ENCODE results near the gene FBXL16. TPM values are rescaled to one million over a fixed set of nuclear protein-coding genes. Genes with fewer than 3 reads are reported as not detected.

FBXL16 gene, protein sequence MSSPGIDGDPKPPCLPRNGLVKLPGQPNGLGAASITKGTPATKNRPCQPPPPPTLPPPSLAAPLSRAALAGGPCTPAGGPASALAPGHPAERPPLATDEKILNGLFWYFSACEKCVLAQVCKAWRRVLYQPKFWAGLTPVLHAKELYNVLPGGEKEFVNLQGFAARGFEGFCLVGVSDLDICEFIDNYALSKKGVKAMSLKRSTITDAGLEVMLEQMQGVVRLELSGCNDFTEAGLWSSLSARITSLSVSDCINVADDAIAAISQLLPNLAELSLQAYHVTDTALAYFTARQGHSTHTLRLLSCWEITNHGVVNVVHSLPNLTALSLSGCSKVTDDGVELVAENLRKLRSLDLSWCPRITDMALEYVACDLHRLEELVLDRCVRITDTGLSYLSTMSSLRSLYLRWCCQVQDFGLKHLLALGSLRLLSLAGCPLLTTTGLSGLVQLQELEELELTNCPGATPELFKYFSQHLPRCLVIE
- total RNA-seq = 1.9 and 2.9 TPM in 2 replicates

DNA sequence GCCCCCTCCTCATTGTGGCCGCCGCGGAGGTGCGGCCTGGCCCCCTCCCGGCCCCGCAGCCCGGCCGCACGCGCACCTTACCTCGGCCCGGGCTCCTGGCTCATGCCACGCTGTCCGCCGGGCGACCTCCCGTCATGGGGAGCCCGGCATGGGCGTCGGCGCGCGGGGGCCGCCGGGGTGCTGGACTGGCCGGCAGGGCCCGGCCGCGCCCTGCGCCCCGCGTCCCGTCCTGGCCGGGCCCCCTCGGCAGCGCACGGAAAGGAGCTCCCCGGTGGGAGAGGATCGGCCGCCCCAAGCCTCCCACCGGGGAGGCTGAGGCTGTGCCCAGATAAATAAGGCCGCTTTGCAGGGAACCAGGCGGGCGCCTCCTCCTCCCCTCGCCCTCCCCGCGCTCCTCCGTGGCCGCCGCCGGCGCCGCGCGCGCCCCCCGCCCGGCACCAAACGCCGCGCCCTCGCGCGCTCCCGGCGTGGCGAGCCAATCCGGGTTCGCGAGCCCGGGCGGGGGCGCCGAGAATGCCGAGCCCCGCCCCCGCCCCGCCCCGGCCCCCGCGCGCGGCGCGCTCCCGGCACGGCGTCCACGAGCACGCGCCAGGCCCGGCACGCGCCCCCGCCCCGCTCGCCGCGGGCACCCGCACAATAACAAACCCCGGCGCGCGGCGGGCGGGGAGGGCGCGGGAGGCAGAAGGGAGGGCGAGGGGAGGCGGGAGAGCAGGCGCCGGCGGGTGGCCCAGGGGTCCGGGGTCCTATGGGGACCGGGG, at the start of gene FBXL16:
TSS of gene FBXL16 (minus strand) at position 371 of the 758 bp plus-strand sequence. CDS start 8,396 bp downstream, outside the sequence.

DNA sequence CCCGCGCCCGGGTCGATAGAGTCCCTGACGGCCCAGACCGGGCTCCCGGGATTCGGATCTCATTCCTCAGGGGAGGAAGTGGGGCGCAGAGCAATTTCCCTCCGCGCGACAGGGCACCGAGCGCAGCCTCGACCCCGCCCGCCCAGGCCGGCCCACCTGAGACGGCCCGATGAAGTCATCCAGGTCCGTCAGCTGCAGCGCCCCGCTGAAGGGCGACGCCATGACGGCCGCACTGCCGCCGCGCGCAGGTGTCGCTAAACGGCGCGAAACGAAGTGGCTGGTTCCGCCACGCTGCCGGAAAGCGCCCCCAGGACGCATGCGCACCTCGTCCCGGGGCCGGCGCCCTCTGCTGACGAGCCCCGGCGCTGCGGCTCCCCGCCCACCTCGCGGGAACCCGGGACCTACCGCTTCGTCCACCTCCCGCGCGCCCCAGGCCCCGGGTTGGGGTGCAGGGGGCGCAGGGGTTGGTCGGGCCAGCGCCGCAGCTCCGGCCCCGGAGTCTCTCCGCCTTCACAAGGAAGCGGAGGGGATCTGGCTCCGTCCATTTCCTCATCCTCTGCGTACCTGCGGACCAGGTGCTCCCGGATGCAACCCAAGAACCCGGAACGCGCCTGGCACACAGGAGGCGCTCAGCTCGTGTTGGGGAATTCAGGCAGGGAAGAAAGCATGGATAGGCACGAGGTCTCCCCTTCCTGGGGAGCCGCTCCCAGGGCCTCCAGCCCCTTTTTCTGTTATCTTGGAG, 35.3 kb upstream of the FBXL16 start, which contains the start of gene CIAO3:
TSS of gene CIAO3 (minus strand) at position 234 of the 742 bp plus-strand sequence. CDS start at position 222, 12 bp downstream.

DNA sequence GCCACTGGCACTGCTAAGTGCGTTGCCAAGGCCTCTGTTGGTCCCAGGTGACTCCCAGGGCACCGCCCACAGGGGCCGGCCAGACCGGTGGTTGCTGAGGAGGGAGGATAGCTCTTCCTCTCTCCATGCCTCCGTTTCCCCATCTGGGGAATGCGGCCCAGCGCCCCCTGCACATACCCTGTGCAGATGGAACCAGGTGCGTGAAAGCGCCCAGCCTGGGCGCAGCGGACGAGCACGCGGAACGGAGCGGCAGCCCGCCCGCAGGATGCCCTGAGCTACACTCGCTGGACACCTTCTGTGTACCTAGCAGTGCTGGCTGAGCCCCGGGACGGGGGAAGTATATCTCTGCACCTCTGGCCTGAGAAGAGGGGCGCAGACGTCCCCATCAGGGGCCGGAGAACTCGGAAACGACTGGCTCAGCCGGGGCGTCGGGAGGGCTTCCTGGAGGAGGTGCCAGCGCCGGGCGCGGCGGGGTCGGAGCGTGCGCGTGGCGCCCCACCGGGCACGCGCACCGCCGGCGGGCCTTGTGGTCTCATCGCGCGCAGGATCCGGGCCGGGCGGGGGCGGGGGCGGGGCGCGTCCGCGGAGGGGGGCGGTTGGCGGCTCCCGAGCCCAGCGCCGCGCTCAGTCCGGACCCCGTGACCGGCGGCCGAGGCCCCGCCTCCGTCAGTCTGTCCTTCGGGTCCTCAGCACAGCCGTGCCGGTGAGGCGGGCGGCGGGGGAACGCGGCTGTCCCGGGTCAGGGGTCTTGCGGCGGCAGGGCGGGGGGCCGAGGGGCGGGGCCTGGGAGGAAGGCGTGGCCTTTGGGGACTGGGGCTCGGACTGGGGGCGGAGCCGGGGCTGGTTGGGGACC, 21.1 kb upstream of the FBXL16 start, which contains the start of the genes CCDC78 and HAGHL:
TSS of gene CCDC78 (minus strand) at position 6 of the 853 bp plus-strand sequence. CDS start 76 bp downstream, outside the sequence.
TSS of gene HAGHL (plus strand) at position 669 of the 853 bp plus-strand sequence. CDS start 404 bp downstream, outside the sequence.

DNA sequence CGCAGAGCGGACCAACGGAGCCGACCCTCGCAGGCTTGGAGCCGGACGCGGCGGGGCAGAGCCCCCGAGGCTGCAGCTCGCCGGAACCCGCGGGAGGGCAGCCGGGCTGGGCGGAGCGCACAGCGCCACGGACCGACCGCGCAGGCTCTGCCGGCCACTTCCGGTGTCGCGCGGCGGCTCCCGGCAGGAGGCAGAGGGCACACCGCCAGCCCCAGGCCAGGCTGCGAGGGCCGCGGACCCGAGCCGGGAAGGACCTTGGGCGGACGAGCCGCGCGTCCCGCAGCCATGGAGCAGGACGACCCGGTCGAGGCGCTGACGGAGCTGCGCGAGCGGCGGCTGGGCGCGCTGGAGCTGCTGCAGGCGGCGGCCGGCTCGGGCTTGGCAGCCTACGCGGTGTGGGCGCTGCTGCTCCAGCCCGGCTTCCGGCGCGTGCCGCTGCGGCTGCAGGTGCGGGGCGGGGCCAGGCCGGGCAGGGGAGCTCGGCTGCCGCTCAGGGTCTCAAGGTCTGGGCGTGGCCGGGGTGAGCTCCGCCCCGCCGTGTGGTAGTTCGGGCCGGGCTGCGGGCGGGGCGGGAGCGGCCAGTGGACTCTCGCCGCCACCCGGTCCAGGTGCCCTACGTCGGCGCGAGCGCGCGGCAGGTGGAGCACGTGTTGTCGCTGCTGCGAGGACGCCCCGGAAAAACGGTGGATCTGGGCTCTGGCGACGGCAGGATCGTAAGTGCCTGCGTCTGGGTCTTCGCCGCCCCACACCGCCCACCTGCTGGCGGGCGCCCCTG, 15.6 kb upstream of the FBXL16 start, which contains the start of gene ANTKMT:
TSS of gene ANTKMT (plus strand) at position 157 of the 775 bp plus-strand sequence. CDS start at position 286, 129 bp downstream.

DNA sequence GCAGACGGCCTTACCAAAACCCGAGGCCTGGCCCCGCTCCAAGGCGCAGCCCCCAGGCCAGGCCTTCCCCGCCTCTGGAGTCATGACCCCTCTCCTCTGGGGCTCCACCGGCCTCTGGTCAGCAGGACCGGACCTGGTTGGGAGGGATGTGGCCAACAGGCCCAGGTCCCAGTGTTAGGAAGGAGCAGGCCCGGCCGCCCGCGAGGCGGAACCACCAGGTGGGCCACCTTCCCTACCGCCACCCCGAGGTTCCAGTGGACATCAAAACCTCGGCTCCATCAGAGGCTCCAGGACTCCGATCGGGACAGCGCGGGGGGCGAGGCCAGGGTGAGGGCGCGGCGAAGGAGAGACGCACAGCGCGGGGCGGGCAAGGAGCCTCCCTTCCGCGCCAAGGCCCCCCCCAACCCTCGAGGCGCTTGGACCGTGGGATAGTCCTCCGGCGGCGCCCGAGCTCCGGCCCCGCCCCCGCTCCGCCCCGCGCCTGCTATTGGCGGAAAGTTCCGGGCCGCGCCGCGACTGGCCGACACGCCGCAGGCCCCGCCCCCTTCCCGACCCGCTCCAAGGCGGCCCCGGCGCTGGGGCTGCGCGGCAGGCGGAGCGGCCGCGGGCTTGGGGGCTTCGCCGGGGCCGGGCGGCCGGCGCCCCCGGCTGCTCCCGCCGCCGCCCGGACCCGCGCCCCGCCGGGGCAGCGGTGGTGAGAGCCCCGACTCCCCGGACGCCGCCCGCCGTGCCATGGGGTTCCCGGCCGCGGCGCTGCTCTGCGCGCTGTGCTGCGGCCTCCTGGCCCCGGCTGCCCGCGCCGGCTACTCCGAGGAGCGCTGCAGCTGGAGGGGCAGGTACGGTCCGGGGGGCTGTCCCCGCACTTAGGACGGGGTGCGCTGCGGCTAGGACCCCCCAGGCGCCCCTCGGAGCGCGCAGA, 9.2 kb upstream of the FBXL16 start, which contains the start of gene METRN:
TSS of gene METRN (plus strand) at position 561 of the 919 bp plus-strand sequence. CDS start at position 733, 172 bp downstream.

DNA sequence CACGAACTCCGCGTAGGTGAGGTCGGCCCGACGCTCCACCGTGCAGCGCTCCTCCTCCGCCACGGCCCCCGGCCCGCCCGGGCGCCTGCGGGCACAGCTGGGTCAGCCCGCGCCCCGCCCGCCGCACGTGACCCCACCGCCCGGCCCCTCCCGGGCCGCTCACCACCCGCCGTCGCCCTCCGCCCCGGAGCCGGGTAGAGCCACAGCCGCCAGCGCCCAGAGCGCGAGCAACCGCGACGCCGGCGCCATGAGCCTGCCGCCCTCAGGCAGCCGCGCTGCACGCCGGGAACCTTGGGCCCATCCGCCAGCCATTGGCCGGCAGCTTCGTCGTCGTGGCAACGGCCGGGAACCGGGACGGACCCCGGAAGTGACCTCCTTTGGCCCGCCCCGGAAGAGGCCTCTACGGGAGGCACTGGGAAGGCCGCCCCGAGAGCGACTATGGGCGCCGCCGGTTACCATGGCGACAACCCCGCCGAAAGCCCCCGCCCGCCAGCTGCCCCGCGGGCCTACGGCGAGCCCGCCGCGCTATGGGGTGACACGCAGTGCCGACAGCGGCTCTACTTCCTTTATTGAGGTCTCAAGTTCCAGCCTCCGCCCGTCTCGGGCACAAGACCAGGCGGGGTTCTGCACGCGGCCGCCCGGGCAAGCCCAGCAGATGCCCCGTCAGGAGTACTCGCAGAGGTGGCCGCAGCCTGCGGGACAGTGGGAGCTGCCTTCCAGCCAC, 21.4 kb downstream of the FBXL16 start, which contains the start of gene JMJD8:
TSS of gene JMJD8 (minus strand) at position 264 of the 724 bp plus-strand sequence. CDS start at position 249, 15 bp downstream.

DNA sequence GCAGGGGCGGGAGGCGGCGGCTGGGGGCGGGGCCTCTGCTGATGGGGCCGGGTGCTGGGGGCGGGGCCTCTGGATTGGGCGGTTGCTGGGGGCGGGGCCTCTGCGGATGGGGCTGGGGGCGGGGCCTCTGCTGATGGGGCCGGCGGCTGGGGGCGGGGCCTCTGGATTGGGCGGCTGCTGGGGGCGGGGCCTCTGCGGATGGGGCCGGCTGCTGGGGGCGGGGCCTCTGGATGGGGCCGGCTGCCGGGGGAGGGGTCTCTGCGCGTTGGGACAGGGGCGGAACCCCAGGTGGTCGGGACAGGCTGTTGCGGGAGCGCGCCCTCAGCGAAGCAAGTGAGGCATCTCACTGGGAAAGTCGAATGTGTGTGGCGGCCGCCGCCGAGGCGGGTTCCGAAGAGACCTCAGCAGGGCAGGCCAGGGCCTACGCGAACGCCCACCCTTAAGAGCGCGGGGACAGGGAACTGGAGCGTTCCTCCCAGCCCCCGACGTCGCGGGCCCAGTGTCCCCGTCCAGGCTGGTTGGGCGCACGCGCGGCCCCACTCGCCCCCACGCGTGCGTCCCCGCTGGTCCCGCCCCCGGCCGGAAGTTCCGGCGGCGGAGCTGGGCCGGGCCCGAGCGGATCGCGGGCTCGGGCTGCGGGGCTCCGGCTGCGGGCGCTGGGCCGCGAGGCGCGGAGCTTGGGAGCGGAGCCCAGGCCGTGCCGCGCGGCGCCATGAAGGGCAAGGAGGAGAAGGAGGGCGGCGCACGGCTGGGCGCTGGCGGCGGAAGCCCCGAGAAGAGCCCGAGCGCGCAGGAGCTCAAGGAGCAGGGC, 25.6 kb downstream of the FBXL16 start, which contains the start of gene STUB1:
TSS of gene STUB1 (plus strand) at position 597 of the 811 bp plus-strand sequence. CDS start at position 713, 116 bp downstream.

DNA sequence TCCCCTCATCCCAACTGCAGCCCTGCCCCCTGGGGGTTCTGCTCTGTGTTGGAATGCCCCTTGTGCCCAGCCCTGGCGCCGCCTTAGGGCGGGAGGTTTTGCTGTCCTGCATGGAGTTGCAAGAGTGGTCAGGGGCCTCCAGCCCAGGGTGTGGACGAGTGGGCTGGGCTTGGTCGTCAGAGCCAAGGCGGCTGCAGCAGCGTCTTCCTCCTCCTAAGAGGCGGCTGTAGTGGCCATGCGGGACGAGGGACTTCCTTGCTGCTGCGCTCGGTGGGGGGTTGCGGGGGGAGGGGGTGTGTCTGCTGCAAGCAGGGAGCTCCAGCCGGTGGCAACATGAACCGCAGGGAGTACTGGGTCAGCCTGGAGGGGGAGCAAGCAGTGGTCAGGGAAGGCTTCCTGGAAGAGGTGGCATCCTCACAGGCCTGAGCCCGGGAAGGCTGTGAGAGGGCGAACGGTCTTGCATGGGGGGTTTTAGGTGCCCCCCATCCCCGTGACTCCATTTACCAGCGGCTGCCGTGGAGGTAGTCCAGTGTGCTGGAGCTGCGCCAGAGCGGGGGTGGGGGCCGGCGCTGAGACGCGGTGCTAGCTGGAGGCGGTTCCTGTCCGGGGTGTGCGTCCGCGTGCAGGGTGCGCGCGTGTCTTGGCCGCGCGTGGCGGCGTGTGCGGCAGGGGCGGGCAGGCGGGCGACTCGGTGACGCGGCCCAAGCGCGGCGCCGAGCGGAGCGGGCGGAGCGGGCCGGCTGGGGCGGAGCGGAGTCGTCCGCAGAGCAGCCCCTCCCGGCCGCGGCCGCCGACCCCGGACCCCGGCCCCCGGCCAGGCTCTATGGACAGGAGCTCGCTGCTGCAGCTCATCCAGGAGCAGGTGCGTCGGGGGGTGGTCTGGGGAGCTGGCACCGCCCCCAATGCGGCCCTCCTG, 30.4 kb downstream of the FBXL16 start, which contains the start of gene RHBDL1:
TSS of gene RHBDL1 (plus strand) at position 704 of the 916 bp plus-strand sequence. CDS start at position 824, 120 bp downstream.

DNA sequence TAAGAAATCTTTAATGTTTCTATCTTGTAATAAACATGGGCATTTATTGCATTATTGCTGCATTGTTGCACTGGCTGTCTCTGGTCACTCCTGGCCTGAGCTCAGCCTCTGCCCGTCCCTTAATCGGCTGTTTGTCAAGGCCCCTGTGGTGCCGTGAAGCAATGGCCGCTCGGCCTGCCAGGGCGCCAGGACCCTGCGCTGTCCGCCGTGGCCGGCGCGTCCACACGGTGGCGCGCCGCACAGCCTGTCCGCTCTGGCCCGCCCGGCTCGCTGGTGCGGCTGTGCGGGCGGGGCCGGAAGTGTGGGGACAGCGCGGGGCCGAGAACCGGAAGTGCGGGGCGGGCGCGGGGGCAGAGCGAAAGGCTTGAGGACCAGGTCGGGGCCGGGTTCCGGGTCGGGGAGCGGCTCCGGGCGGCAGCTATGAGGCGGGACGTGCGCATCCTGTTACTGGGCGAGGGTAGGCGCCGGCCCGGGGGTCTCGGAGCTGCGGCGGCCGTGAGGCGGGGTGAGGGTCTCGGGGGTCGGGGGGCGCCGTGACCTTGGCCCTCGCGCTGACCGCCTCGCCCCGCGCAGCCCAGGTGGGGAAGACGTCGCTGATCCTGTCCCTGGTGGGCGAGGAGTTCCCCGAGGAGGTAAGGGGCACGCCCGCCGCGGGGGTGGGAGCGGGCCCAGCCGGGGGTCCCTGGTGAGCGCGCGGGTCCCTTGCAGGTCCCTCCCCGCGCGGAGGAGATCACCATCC, 37.7 kb downstream of the FBXL16 start, which contains the start of gene RHOT2:
TSS of gene RHOT2 (plus strand) at position 353 of the 739 bp plus-strand sequence. CDS start at position 421, 68 bp downstream.

DNA sequence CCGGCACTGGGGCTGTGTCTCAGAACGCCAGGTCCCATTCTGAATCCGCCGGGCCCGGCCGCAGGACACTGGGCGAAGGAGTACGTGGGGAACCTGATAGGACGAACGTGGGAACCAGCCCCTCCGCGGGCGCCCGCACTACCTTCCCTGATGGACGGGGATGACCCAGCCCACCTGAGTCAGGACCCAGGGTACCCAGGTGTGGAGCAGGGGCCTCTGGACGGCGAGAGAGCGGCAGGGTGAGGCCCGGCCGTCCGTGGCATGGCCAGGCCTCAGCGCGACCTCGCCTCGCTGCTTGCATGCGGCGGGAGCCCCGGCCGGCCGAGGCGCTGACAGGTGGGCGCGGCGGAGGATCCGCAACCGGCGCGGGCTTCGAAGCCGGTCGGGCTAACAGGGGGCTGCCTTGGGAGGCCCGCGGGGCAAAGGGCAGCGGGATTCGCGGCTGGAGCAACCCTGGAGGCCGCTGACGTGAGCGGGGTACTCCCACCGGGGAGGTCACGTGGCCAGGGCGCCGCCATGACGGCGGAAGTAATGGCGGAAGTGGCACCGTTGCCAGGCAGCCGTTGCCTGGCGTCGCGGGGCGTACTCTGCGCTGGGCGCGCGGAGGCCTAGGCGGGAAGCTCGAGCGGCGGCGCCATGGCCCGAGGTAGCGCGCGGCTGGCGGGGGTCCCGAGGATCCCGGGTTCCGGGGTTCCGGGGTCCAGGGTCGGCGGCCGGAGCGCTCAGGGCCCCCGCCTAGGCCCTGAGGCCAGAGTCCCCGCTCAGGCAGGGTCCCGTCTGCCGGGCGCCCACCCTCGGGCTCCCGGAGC, 56.6 kb downstream of the FBXL16 start, which contains the start of gene WDR90:
TSS of gene WDR90 (plus strand) at position 585 of the 809 bp plus-strand sequence. CDS start at position 637, 52 bp downstream.

